OCI-LY7 (cell line): Measurements from ENCODE around the gene KLHL21. TPM values are rescaled to one million over a fixed set of nuclear protein-coding genes. Genes with fewer than 3 reads are reported as not detected.

Experiments used
- BruUV-seq: library from RNA; stranded (reverse); fragments of 400-500 nt; replicated peaks from 2 replicates; lab custom pipeline; 2021; lab: Mats Ljungman, UMichigan
- CTCF ChIA-PET: fragments of 300-600 bp; sonication (Branson Sonifier 250); formaldehyde crosslinking; loops from one replicate; lab custom pipeline; 2022; ENCODE audit warnings: antibody characterized with exemption; ENCODE audit not compliant: unreplicated experiment; lab: Charles Lee
- POLR2A ChIA-PET: fragments of 300-600 bp; sonication (Branson Sonifier 250); formaldehyde crosslinking; loops from one replicate; lab custom pipeline; 2022; ENCODE audit warnings: antibody characterized with exemption; lab: Charles Lee
- DNase-seq: peaks from one replicate; pipeline ENCODE4 v3.0.0-alpha.2; 2015; ENCODE audit warnings: low spot score
- H2AFZ ChIP-seq: fragments of 200-600 bp; sonication (generic), shearing (Covaris generic); 2 replicates; pipeline ENCODE4 v1.6.1; 2014; ENCODE audit warnings: mild to moderate bottlenecking, antibody characterized with exemption, low read length, moderate library complexity
- H3K27ac ChIP-seq: fragments of 200-600 bp; sonication (generic); 2 replicates; pipeline ENCODE4 v1.5.1; 2014; ENCODE audit warnings: mixed run types, low read depth, mild to moderate bottlenecking, moderate library complexity, low read length, inconsistent platforms; ENCODE audit not compliant: poor library complexity, severe bottlenecking
- H3K36me3 ChIP-seq: fragments of 200-600 bp; sonication (generic); 2 replicates; pipeline ENCODE4 v1.6.1; 2014; ENCODE audit warnings: mild to moderate bottlenecking, antibody characterized with exemption, low read length, moderate library complexity, mixed read lengths; ENCODE audit not compliant: insufficient read depth
- H3K4me1 ChIP-seq: fragments of 200-600 bp; sonication (generic); 2 replicates; pipeline ENCODE4 v1.5.1; 2014; ENCODE audit warnings: mild to moderate bottlenecking, low read length; ENCODE audit not compliant: insufficient read depth, poor library complexity, severe bottlenecking
- H3K4me2 ChIP-seq: fragments of 200-600 bp; sonication (generic); 2 replicates; pipeline ENCODE4 v1.6.1; 2014; ENCODE audit warnings: mild to moderate bottlenecking, low read length
- H3K4me3 ChIP-seq: fragments of 200-600 bp; sonication (generic); 2 replicates; pipeline ENCODE4 v1.5.1; 2014; ENCODE audit warnings: mild to moderate bottlenecking, low read depth, low read length; ENCODE audit not compliant: poor library complexity, severe bottlenecking
- H3K79me2 ChIP-seq: fragments of 200-600 bp; sonication (generic); 2 replicates; pipeline ENCODE4 v1.6.1; 2016; ENCODE audit warnings: low read depth, mild to moderate bottlenecking, low read length, moderate library complexity, mixed read lengths; ENCODE audit not compliant: insufficient read depth
- H3K9me2 ChIP-seq: fragments of 200-600 bp; sonication (generic); 2 replicates; pipeline ENCODE4 v1.6.1; 2016; ENCODE audit warnings: mild to moderate bottlenecking, low read length, mixed read lengths; ENCODE audit not compliant: insufficient read depth
- H3K9me3 ChIP-seq: fragments of 200-600 bp; sonication (generic); 2 replicates; pipeline ENCODE4 v1.6.1; 2014; ENCODE audit warnings: mild to moderate bottlenecking, mixed run types, low read length, mixed read lengths
- H4K20me1 ChIP-seq: fragments of 200-600 bp; sonication (generic); 2 replicates; pipeline ENCODE4 v1.6.1; 2014; ENCODE audit warnings: mild to moderate bottlenecking, antibody characterized with exemption, low read length, moderate library complexity, mixed read lengths; ENCODE audit not compliant: insufficient read depth
- CTCF ChIP-seq: fragments of 200-600 bp; sonication (generic); conservative IDR thresholded peaks from 2 replicates; pipeline ENCODE4 v1.5.1; 2014; ENCODE audit warnings: mild to moderate bottlenecking, antibody characterized with exemption, low read length, moderate library complexity, mixed read lengths
- EZH2phosphoT487 ChIP-seq: fragments of 200-600 bp; sonication (generic); IDR thresholded peaks from 2 replicates; pipeline ENCODE4 v1.6.1; 2018; ENCODE audit warnings: low read depth, borderline replicate concordance, mild to moderate bottlenecking, mixed run types, antibody characterized with exemption, low read length, moderate library complexity, mixed read lengths
- intact Hi-C: fragments of 100-400 bp; cut with micrococcal nuclease; formaldehyde crosslinking; loops from one replicate; pipeline ENCODE4 v1.10.0; 2022; ENCODE audit not compliant: unreplicated experiment
- total RNA-seq, 2 experiments: library from RNA; depleted of rRNA in 1 of 2; stranded (reverse); fragments of >200 nt in 1 of 2; shearing (Covaris generic) in 1 of 2; gene quantifications; 2 replicates each; pipeline ENCODE4 v1.2.3, GENCODE V29; 2014 to 2022

Gene KLHL21
- total RNA-seq, 2 experiments from 2014 or later = 7.4 to 7.6 TPM

- ChIA-PET POLR2A (no interaction called here), CTCF (no interaction called here)
- DNase-seq = no peak
- no peaks in the 10 kb centered on the region for H4K20me1 ChIP-seq
- no peaks in the 10 kb centered on the region for H3K79me2 ChIP-seq
- H3K4me2 ChIP-seq = no peak overlapping the region
- no peaks in the 10 kb centered on the region for H3K9me3 ChIP-seq
- intact Hi-C loops = no loop called here
- H3K27ac ChIP-seq = no peak overlapping the region
- BruUV-seq = no TSS peak
- H3K4me3 ChIP-seq = no peak overlapping the region
- H2AFZ ChIP-seq = no peak overlapping the region
- H3K4me1 ChIP-seq = peaks cover 14% of the 10 kb centered on the region
- TF ChIP-seq EZH2phosphoT487 (no peak), CTCF (no peak)
- H3K9me2 ChIP-seq = no peaks in the 10 kb centered on the region
- H3K36me3 ChIP-seq = no peaks in the 10 kb centered on the region
These were observed 27.9 kb downstream of the KLHL21 start for GRCh38 chr1:6574818-6575217.

GRCh38 chr1:6574025-6574620, 28.5 kb downstream of the KLHL21 start:
- H2AFZ ChIP-seq = no peak overlapping the region
- no TSS peak for BruUV-seq
- no peak overlapping the region for H3K4me2 ChIP-seq
- POLR2A ChIA-PET = interaction anchor here (0.7 kb wide), 1 partner anchor 13 kb away, joined by 3 read pairs; no protein-coding TSS in a partner anchor
- intact Hi-C loops = no loop called here
- TF ChIP-seq EZH2phosphoT487 = no peak
- no peak for TF ChIP-seq CTCF
- no peaks in the 10 kb centered on the region for H3K79me2 ChIP-seq
- peaks cover 13% of the 10 kb centered on the region for H3K4me1 ChIP-seq
- H3K9me3 ChIP-seq = no peaks in the 10 kb centered on the region
- H3K9me2 ChIP-seq = no peaks in the 10 kb centered on the region
- no peak for DNase-seq
- CTCF ChIA-PET = no interaction called here
- H3K4me3 ChIP-seq = no peak overlapping the region
- no peak overlapping the region for H3K27ac ChIP-seq
- no peaks in the 10 kb centered on the region for H4K20me1 ChIP-seq
- no peaks in the 10 kb centered on the region for H3K36me3 ChIP-seq

- no peak overlapping the region for H2AFZ ChIP-seq
- no peak overlapping the region for H3K4me2 ChIP-seq
- H3K27ac ChIP-seq = no peak overlapping the region
- intact Hi-C loops = no loop called here
- no peaks in the 10 kb centered on the region for H3K36me3 ChIP-seq
- no peaks in the 10 kb centered on the region for H3K9me2 ChIP-seq
- H3K79me2 ChIP-seq = no peaks in the 10 kb centered on the region
- no peak for DNase-seq
- CTCF ChIA-PET = no interaction called here
- peaks cover 12% of the 10 kb centered on the region for H3K4me1 ChIP-seq
- H3K9me3 ChIP-seq = no peaks in the 10 kb centered on the region
- H3K4me3 ChIP-seq = no peak overlapping the region
- POLR2A ChIA-PET = no interaction called here
- H4K20me1 ChIP-seq = no peaks in the 10 kb centered on the region
- no TSS peak for BruUV-seq
- no peak for TF ChIP-seq CTCF
- TF ChIP-seq EZH2phosphoT487 = no peak
These were observed 29.9 kb downstream of the KLHL21 start for GRCh38 chr1:6572653-6573383.
